ENCODE data around the gene SPATA16.
"Not testable (repeated sequence)": the region's sequence is repeated elsewhere in the genome, so short reads cannot be mapped to it uniquely, and the experiment has no call there.

Gene SPATA16

GRCh38 chr3:172981407-172981983 is 159.5 kb downstream of the SPATA16 start:
- H3K4me1 ChIP-seq (ENCODE audit: control insufficient read depth, insufficient read depth, low read length), result no peaks in the 10 kb centered on the region
- no peak overlapping the region for H3K9ac ChIP-seq (ENCODE audit: low read length in 2 of 2)
- no peak overlapping the region for H3K27ac ChIP-seq (ENCODE audit: low read length)
- no peaks in the 10 kb centered on the region for H3K9me3 ChIP-seq (ENCODE audit: control insufficient read depth in 2 of 2, low read length in 2 of 2)
- H3K27me3 ChIP-seq (ENCODE audit: control insufficient read depth in 1 of 2, insufficient read depth in 2 of 2, low read length in 2 of 2), result no peaks in the 10 kb centered on the region
- H3K4me3 ChIP-seq (ENCODE audit: low read length in 2 of 2), result no peak overlapping the region
- H3K36me3 ChIP-seq (ENCODE audit: control insufficient read depth in 2 of 2, insufficient read depth in 2 of 2, low read length in 2 of 2), result no peaks in the 10 kb centered on the region

GRCh38 chr3:172980849-172981248 is 160.2 kb downstream of the SPATA16 start:
- Histone ChIP-seq H3K4me1 (ENCODE audit: control insufficient read depth, insufficient read depth, low read length) (no peaks in the 10 kb centered on the region), H3K27me3 (ENCODE audit: control insufficient read depth in 1 of 2, insufficient read depth in 2 of 2, low read length in 2 of 2) (no peaks in the 10 kb centered on the region), H3K9me3 (ENCODE audit: control insufficient read depth in 2 of 2, low read length in 2 of 2) (no peaks in the 10 kb centered on the region), H3K4me3 (ENCODE audit: low read length in 2 of 2) (no peak overlapping the region), H3K27ac (ENCODE audit: low read length) (no peak overlapping the region), H3K9ac (ENCODE audit: low read length in 2 of 2) (no peak overlapping the region), H3K36me3 (ENCODE audit: control insufficient read depth in 2 of 2, insufficient read depth in 2 of 2, low read length in 2 of 2) (no peaks in the 10 kb centered on the region)

GRCh38 chr3:172977696-172978095 is 163.3 kb downstream of the SPATA16 start:
- Histone ChIP-seq H3K36me3 (ENCODE audit: control insufficient read depth in 2 of 2, insufficient read depth in 2 of 2, low read length in 2 of 2) (no peaks in the 10 kb centered on the region), H3K9me3 (ENCODE audit: control insufficient read depth in 2 of 2, low read length in 2 of 2) (no peaks in the 10 kb centered on the region), H3K27ac (ENCODE audit: low read length) (no peak overlapping the region), H3K4me3 (ENCODE audit: low read length in 2 of 2) (no peak overlapping the region), H3K27me3 (ENCODE audit: control insufficient read depth in 1 of 2, insufficient read depth in 2 of 2, low read length in 2 of 2) (no peaks in the 10 kb centered on the region), H3K9ac (ENCODE audit: low read length in 2 of 2) (no peak overlapping the region), H3K4me1 (ENCODE audit: control insufficient read depth, insufficient read depth, low read length) (no peaks in the 10 kb centered on the region)

GRCh38 chr3:172974969-172975368 is 166.1 kb downstream of the SPATA16 start:
- no peaks in the 10 kb centered on the region for H3K27me3 ChIP-seq (ENCODE audit: control insufficient read depth in 1 of 2, insufficient read depth in 2 of 2, low read length in 2 of 2)
- H3K36me3 ChIP-seq (ENCODE audit: control insufficient read depth in 2 of 2, insufficient read depth in 2 of 2, low read length in 2 of 2), result no peaks in the 10 kb centered on the region
- H3K27ac ChIP-seq (ENCODE audit: low read length), result no peak overlapping the region

GRCh38 chr3:172973799-172974198 is 167.2 kb downstream of the SPATA16 start:
- Histone ChIP-seq H3K27ac (ENCODE audit: low read length) (no peak overlapping the region), H3K36me3 (ENCODE audit: control insufficient read depth in 2 of 2, insufficient read depth in 2 of 2, low read length in 2 of 2) (no peaks in the 10 kb centered on the region), H3K9ac (ENCODE audit: low read length in 2 of 2) (no peak overlapping the region), H3K9me3 (ENCODE audit: control insufficient read depth in 2 of 2, low read length in 2 of 2) (no peaks in the 10 kb centered on the region), H3K4me1 (ENCODE audit: control insufficient read depth, insufficient read depth, low read length) (no peaks in the 10 kb centered on the region), H3K27me3 (ENCODE audit: control insufficient read depth in 1 of 2, insufficient read depth in 2 of 2, low read length in 2 of 2) (no peaks in the 10 kb centered on the region), H3K4me3 (ENCODE audit: low read length in 2 of 2) (no peak overlapping the region)

More at GRCh38 chr3:172974969-172975368, 166.1 kb downstream of the SPATA16 start:
- Histone ChIP-seq H3K9me3 (ENCODE audit: control insufficient read depth in 2 of 2, low read length in 2 of 2) (no peaks in the 10 kb centered on the region), H3K4me1 (ENCODE audit: control insufficient read depth, insufficient read depth, low read length) (no peaks in the 10 kb centered on the region), H3K9ac (ENCODE audit: low read length in 2 of 2) (no peak overlapping the region), H3K4me3 (ENCODE audit: low read length in 2 of 2) (no peak overlapping the region)

GRCh38 chr3:172972717-172973116 is 168.3 kb downstream of the SPATA16 start:
- no peak overlapping the region for H3K4me3 ChIP-seq (ENCODE audit: low read length in 2 of 2)
- H3K9me3 ChIP-seq (ENCODE audit: control insufficient read depth in 2 of 2, low read length in 2 of 2), result no peaks in the 10 kb centered on the region
- no peak overlapping the region for H3K9ac ChIP-seq (ENCODE audit: low read length in 2 of 2)
- H3K27me3 ChIP-seq (ENCODE audit: control insufficient read depth in 1 of 2, insufficient read depth in 2 of 2, low read length in 2 of 2), result no peaks in the 10 kb centered on the region
- H3K4me1 ChIP-seq (ENCODE audit: control insufficient read depth, insufficient read depth, low read length), result no peaks in the 10 kb centered on the region
- H3K36me3 ChIP-seq (ENCODE audit: control insufficient read depth in 2 of 2, insufficient read depth in 2 of 2, low read length in 2 of 2), result no peaks in the 10 kb centered on the region
- no peak overlapping the region for H3K27ac ChIP-seq (ENCODE audit: low read length)

- Histone ChIP-seq H3K9ac (ENCODE audit: low read length in 2 of 2) (no peak overlapping the region), H3K9me3 (ENCODE audit: control insufficient read depth in 2 of 2, low read length in 2 of 2) (no peaks in the 10 kb centered on the region), H3K36me3 (ENCODE audit: control insufficient read depth in 2 of 2, insufficient read depth in 2 of 2, low read length in 2 of 2) (no peaks in the 10 kb centered on the region), H3K27me3 (ENCODE audit: control insufficient read depth in 1 of 2, insufficient read depth in 2 of 2, low read length in 2 of 2) (no peaks in the 10 kb centered on the region), H3K4me3 (ENCODE audit: low read length in 2 of 2) (no peak overlapping the region), H3K27ac (ENCODE audit: low read length) (no peak overlapping the region), H3K4me1 (ENCODE audit: control insufficient read depth, insufficient read depth, low read length) (no peaks in the 10 kb centered on the region)
Measured at GRCh38 chr3:172972067-172972466, 169.0 kb downstream of the SPATA16 start.

- Histone ChIP-seq H3K9ac (ENCODE audit: low read length in 2 of 2) (no peak overlapping the region), H3K9me3 (ENCODE audit: control insufficient read depth in 2 of 2, low read length in 2 of 2) (no peaks in the 10 kb centered on the region), H3K36me3 (ENCODE audit: control insufficient read depth in 2 of 2, insufficient read depth in 2 of 2, low read length in 2 of 2) (no peaks in the 10 kb centered on the region), H3K4me3 (ENCODE audit: low read length in 2 of 2) (no peak overlapping the region), H3K4me1 (ENCODE audit: control insufficient read depth, insufficient read depth, low read length) (no peaks in the 10 kb centered on the region), H3K27me3 (ENCODE audit: control insufficient read depth in 1 of 2, insufficient read depth in 2 of 2, low read length in 2 of 2) (no peaks in the 10 kb centered on the region), H3K27ac (ENCODE audit: low read length) (no peak overlapping the region)
Measured at GRCh38 chr3:172968646-172969045, 172.4 kb downstream of the SPATA16 start.

GRCh38 chr3:172965256-172965655 is 175.8 kb downstream of the SPATA16 start:
- Histone ChIP-seq H3K27ac (ENCODE audit: low read length) (no peak overlapping the region), H3K9ac (ENCODE audit: low read length in 2 of 2) (no peak overlapping the region), H3K27me3 (ENCODE audit: control insufficient read depth in 1 of 2, insufficient read depth in 2 of 2, low read length in 2 of 2) (no peaks in the 10 kb centered on the region), H3K4me3 (ENCODE audit: low read length in 2 of 2) (no peak overlapping the region), H3K4me1 (ENCODE audit: control insufficient read depth, insufficient read depth, low read length) (no peaks in the 10 kb centered on the region), H3K36me3 (ENCODE audit: control insufficient read depth in 2 of 2, insufficient read depth in 2 of 2, low read length in 2 of 2) (no peaks in the 10 kb centered on the region), H3K9me3 (ENCODE audit: control insufficient read depth in 2 of 2, low read length in 2 of 2) (no peaks in the 10 kb centered on the region)

- H3K27me3 ChIP-seq (ENCODE audit: control insufficient read depth in 1 of 2, insufficient read depth in 2 of 2, low read length in 2 of 2); H3K9me3 ChIP-seq (ENCODE audit: control insufficient read depth in 2 of 2, low read length in 2 of 2); H3K4me3 ChIP-seq (ENCODE audit: low read length in 2 of 2); H3K27ac ChIP-seq (ENCODE audit: low read length); H3K9ac ChIP-seq (ENCODE audit: low read length in 2 of 2); H3K36me3 ChIP-seq (ENCODE audit: control insufficient read depth in 2 of 2, insufficient read depth in 2 of 2, low read length in 2 of 2); H3K4me1 ChIP-seq (ENCODE audit: control insufficient read depth, insufficient read depth, low read length): not testable (repeated sequence)
Measured at GRCh38 chr3:172960626-172961182, 180.3 kb downstream of the SPATA16 start.

- Histone ChIP-seq H3K27ac (ENCODE audit: low read length) (no peak overlapping the region), H3K4me3 (ENCODE audit: low read length in 2 of 2) (no peak overlapping the region), H3K36me3 (ENCODE audit: control insufficient read depth in 2 of 2, insufficient read depth in 2 of 2, low read length in 2 of 2) (no peaks in the 10 kb centered on the region), H3K4me1 (ENCODE audit: control insufficient read depth, insufficient read depth, low read length) (no peaks in the 10 kb centered on the region), H3K9me3 (ENCODE audit: control insufficient read depth in 2 of 2, low read length in 2 of 2) (no peaks in the 10 kb centered on the region), H3K9ac (ENCODE audit: low read length in 2 of 2) (no peak overlapping the region), H3K27me3 (ENCODE audit: control insufficient read depth in 1 of 2, insufficient read depth in 2 of 2, low read length in 2 of 2) (no peaks in the 10 kb centered on the region)
Measured at GRCh38 chr3:172958565-172958964, 182.5 kb downstream of the SPATA16 start.
